OCI-LY7 (cell line): ENCODE measurements around the gene NR2C2AP. TPM values are rescaled to one million over a fixed set of nuclear protein-coding genes. Genes with fewer than 3 reads are reported as not detected.
A peak's percentile ranks its signal among the peaks of the same experiment; 100 is the strongest.

Source experiments
- BruUV-seq: library from RNA; stranded (reverse); fragments of 400-500 nt; replicated peaks from 2 replicates; lab custom pipeline; 2021; lab: Mats Ljungman, UMichigan
- CTCF ChIA-PET: fragments of 300-600 bp; sonication (Branson Sonifier 250); formaldehyde crosslinking; loops from one replicate; lab custom pipeline; 2022; ENCODE audit warnings: antibody characterized with exemption; ENCODE audit not compliant: unreplicated experiment; lab: Charles Lee
- POLR2A ChIA-PET: fragments of 300-600 bp; sonication (Branson Sonifier 250); formaldehyde crosslinking; loops from one replicate; lab custom pipeline; 2022; ENCODE audit warnings: antibody characterized with exemption; lab: Charles Lee
- DNase-seq: peaks from one replicate; pipeline ENCODE4 v3.0.0-alpha.2; 2015; ENCODE audit warnings: low spot score
- H2AFZ ChIP-seq: fragments of 200-600 bp; sonication (generic), shearing (Covaris generic); 2 replicates; pipeline ENCODE4 v1.6.1; 2014; ENCODE audit warnings: mild to moderate bottlenecking, antibody characterized with exemption, low read length, moderate library complexity
- H3K27ac ChIP-seq: fragments of 200-600 bp; sonication (generic); 2 replicates; pipeline ENCODE4 v1.5.1; 2014; ENCODE audit warnings: mixed run types, low read depth, mild to moderate bottlenecking, moderate library complexity, low read length, inconsistent platforms; ENCODE audit not compliant: poor library complexity, severe bottlenecking
- H3K36me3 ChIP-seq: fragments of 200-600 bp; sonication (generic); 2 replicates; pipeline ENCODE4 v1.6.1; 2014; ENCODE audit warnings: mild to moderate bottlenecking, antibody characterized with exemption, low read length, moderate library complexity, mixed read lengths; ENCODE audit not compliant: insufficient read depth
- H3K4me1 ChIP-seq: fragments of 200-600 bp; sonication (generic); 2 replicates; pipeline ENCODE4 v1.5.1; 2014; ENCODE audit warnings: mild to moderate bottlenecking, low read length; ENCODE audit not compliant: insufficient read depth, poor library complexity, severe bottlenecking
- H3K4me2 ChIP-seq: fragments of 200-600 bp; sonication (generic); 2 replicates; pipeline ENCODE4 v1.6.1; 2014; ENCODE audit warnings: mild to moderate bottlenecking, low read length
- H3K4me3 ChIP-seq: fragments of 200-600 bp; sonication (generic); 2 replicates; pipeline ENCODE4 v1.5.1; 2014; ENCODE audit warnings: mild to moderate bottlenecking, low read depth, low read length; ENCODE audit not compliant: poor library complexity, severe bottlenecking
- H3K79me2 ChIP-seq: fragments of 200-600 bp; sonication (generic); 2 replicates; pipeline ENCODE4 v1.6.1; 2016; ENCODE audit warnings: low read depth, mild to moderate bottlenecking, low read length, moderate library complexity, mixed read lengths; ENCODE audit not compliant: insufficient read depth
- H3K9me2 ChIP-seq: fragments of 200-600 bp; sonication (generic); 2 replicates; pipeline ENCODE4 v1.6.1; 2016; ENCODE audit warnings: mild to moderate bottlenecking, low read length, mixed read lengths; ENCODE audit not compliant: insufficient read depth
- H3K9me3 ChIP-seq: fragments of 200-600 bp; sonication (generic); 2 replicates; pipeline ENCODE4 v1.6.1; 2014; ENCODE audit warnings: mild to moderate bottlenecking, mixed run types, low read length, mixed read lengths
- H4K20me1 ChIP-seq: fragments of 200-600 bp; sonication (generic); 2 replicates; pipeline ENCODE4 v1.6.1; 2014; ENCODE audit warnings: mild to moderate bottlenecking, antibody characterized with exemption, low read length, moderate library complexity, mixed read lengths; ENCODE audit not compliant: insufficient read depth
- EZH2phosphoT487 ChIP-seq: fragments of 200-600 bp; sonication (generic); IDR thresholded peaks from 2 replicates; pipeline ENCODE4 v1.6.1; 2018; ENCODE audit warnings: low read depth, borderline replicate concordance, mild to moderate bottlenecking, mixed run types, antibody characterized with exemption, low read length, moderate library complexity, mixed read lengths
- intact Hi-C: fragments of 100-400 bp; cut with micrococcal nuclease; formaldehyde crosslinking; loops from one replicate; pipeline ENCODE4 v1.10.0; 2022; ENCODE audit not compliant: unreplicated experiment
- total RNA-seq, 2 experiments: library from RNA; depleted of rRNA in 1 of 2; stranded (reverse); fragments of >200 nt in 1 of 2; shearing (Covaris generic) in 1 of 2; gene quantifications; 2 replicates each; pipeline ENCODE4 v1.2.3, GENCODE V29; 2014 to 2022
- TF ChIP-seq, protein P1 (sequence below): fragments of 200-600 bp; sonication (generic); conservative IDR thresholded peaks from 2 replicates; pipeline ENCODE4 v1.5.1; 2014; ENCODE audit warnings: mild to moderate bottlenecking, antibody characterized with exemption, low read length, moderate library complexity, mixed read lengths

NR2C2AP gene
- total RNA-seq, 2 experiments from 2014 or later = 27.3 to 29.7 TPM

GRCh38 chr19:19167612-19168011, 35.6 kb downstream of the NR2C2AP start:
- Histone ChIP-seq H2AFZ (no peak overlapping the region), H4K20me1 (peaks cover 12% of the 10 kb centered on the region; the same call in 1 of the 2 replicates), H3K4me1 (peaks cover 75% of the 10 kb centered on the region), H3K4me3 (peak overlapping the region; percentile 93), H3K36me3 (peaks cover 69% of the 10 kb centered on the region), H3K9me2 (no peaks in the 10 kb centered on the region), H3K27ac (peak overlapping the region; percentile 98), H3K9me3 (no peaks in the 10 kb centered on the region), H3K4me2 (peak overlapping the region; percentile 100), H3K79me2 (peaks cover 75% of the 10 kb centered on the region)
- TF ChIP-seq EZH2phosphoT487 = no peak
- TF ChIP-seq, protein P1, sequence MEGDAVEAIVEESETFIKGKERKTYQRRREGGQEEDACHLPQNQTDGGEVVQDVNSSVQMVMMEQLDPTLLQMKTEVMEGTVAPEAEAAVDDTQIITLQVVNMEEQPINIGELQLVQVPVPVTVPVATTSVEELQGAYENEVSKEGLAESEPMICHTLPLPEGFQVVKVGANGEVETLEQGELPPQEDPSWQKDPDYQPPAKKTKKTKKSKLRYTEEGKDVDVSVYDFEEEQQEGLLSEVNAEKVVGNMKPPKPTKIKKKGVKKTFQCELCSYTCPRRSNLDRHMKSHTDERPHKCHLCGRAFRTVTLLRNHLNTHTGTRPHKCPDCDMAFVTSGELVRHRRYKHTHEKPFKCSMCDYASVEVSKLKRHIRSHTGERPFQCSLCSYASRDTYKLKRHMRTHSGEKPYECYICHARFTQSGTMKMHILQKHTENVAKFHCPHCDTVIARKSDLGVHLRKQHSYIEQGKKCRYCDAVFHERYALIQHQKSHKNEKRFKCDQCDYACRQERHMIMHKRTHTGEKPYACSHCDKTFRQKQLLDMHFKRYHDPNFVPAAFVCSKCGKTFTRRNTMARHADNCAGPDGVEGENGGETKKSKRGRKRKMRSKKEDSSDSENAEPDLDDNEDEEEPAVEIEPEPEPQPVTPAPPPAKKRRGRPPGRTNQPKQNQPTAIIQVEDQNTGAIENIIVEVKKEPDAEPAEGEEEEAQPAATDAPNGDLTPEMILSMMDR = no peak
- ChIA-PET CTCF (interaction anchor here (1.0 kb wide), 2 partner anchors 10 to 11 kb away, joined by 3 read pairs; no protein-coding TSS in a partner anchor), POLR2A (interaction anchor here (1.1 to 7.6 kb wide), 2 partner anchors 10 to 26 kb away, joined by 3 to 201 read pairs; no protein-coding TSS in a partner anchor)
- TSS peak; percentile 70 for BruUV-seq
- DNase-seq = no peak
- intact Hi-C loops = loop anchor here (10.0 kb wide), 2 partner anchors 497 to 643 kb away; partner anchors contain the start of genes ATP13A1, ELL and ZNF101

DNA sequence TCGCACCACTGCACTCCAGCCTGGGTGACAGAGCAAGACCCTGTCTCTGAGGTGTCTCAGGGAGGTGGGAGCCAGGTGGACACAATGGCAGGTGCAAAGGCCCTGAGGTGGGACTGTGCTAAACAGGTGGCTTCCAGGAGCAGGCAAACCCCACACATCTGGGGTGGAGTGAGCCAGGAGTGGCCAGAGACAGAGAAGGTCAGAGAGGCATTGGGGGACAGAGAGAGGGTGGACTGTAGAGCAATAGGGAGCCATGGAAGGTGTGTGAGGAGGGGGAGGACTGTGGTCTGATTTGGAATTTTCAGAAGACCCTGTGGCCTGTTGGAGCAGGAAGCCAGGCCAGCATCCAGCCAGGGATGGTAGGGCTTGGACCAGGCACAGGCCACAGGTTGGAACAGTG, 37.8 kb downstream of the NR2C2AP start:
- no peaks in the 10 kb centered on the region for H3K9me3 ChIP-seq
- no peak for TF ChIP-seq EZH2phosphoT487
- TF ChIP-seq, protein P1 = no peak
- peaks cover 79% of the 10 kb centered on the region for H3K36me3 ChIP-seq
- peak overlapping the region; percentile 98 for H3K27ac ChIP-seq
- H3K79me2 ChIP-seq = peaks cover 92% of the 10 kb centered on the region
- no peak for DNase-seq
- intact Hi-C loops = loop anchor here (10.0 kb wide), 2 partner anchors 499 to 641 kb away; partner anchors contain the start of genes ATP13A1, ELL and ZNF101
- no TSS peak for BruUV-seq
- POLR2A ChIA-PET = interaction anchor here (1.3 kb wide), 1 partner anchor 10 kb away, joined by 4 read pairs; no protein-coding TSS in a partner anchor
- H2AFZ ChIP-seq = no peak overlapping the region
- H3K9me2 ChIP-seq = no peaks in the 10 kb centered on the region
- CTCF ChIA-PET = no interaction called here
- peaks cover 12% of the 10 kb centered on the region; the same call in 1 of the 2 replicates for H4K20me1 ChIP-seq
- peak overlapping the region; percentile 100 for H3K4me2 ChIP-seq
- H3K4me1 ChIP-seq = peaks cover 72% of the 10 kb centered on the region
- peak overlapping the region; percentile 93 for H3K4me3 ChIP-seq

DNA sequence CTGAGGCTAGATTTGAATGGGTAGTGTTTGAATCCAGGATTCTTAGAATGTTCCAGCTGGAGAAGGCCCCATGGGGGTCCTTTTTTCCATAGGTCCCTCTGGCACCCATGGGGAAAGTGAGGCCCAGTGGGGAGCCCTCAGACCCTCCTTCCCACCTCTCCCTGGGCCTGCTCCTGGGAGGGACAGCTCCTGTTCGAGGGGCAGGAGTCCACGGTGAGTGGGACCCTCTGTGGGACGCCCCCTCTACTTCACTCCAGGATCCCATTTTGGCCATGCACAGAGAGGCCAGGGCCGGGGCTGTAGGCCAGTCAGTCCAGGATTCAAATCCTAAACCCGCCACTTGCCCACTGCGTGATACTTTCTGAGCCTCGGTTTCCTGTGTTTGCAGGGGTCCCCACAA, 40.7 kb downstream of the NR2C2AP start:
- peaks cover 96% of the 10 kb centered on the region for H3K4me1 ChIP-seq
- DNase-seq = no peak
- ChIA-PET POLR2A (interaction anchor here (1.7 kb wide), 1 partner anchor 14 kb away, joined by 4 read pairs; no protein-coding TSS in a partner anchor), CTCF (no interaction called here)
- no peaks in the 10 kb centered on the region for H3K9me3 ChIP-seq
- H2AFZ ChIP-seq = no peak overlapping the region
- no TSS peak for BruUV-seq
- peak overlapping the region; percentile 98 for H3K27ac ChIP-seq
- peaks cover 71% of the 10 kb centered on the region for H3K36me3 ChIP-seq
- H3K79me2 ChIP-seq = peaks cover 83% of the 10 kb centered on the region
- 0 out of 2 replicates have a peak, but pooled peaks cover 4% of the 10 kb centered on the region for H4K20me1 ChIP-seq
- H3K4me3 ChIP-seq = peak overlapping the region; percentile 93
- no peak for TF ChIP-seq EZH2phosphoT487
- no peaks in the 10 kb centered on the region for H3K9me2 ChIP-seq
- peak overlapping the region; percentile 100 for H3K4me2 ChIP-seq
- intact Hi-C loops = loop anchor here (10.0 kb wide), 2 partner anchors 502 to 638 kb away; partner anchors contain the start of genes ATP13A1, ELL and ZNF101
